Activated CD8-positive, alpha-beta memory T cell treated with anti-CD3 and anti-CD28 coated beads, Interleukin-2, amount 50 U/mL, for 24 hours (primary cell): ENCODE results near the gene PARD6G.

ENCODE experiments used
- DNase-seq: peaks from one replicate; pipeline ENCODE4 v3.0.0-alpha.2; 2020; ENCODE audit errors: extremely low read depth

The PARD6G gene

GRCh38 chr18:80190311-80190710, 57.0 kb downstream of the PARD6G start:
- no peak for DNase-seq

- no peak for DNase-seq
These were observed 57.8 kb downstream of the PARD6G start for GRCh38 chr18:80189531-80189865.

- DNase-seq, result no peak
These were observed 58.4 kb downstream of the PARD6G start for GRCh38 chr18:80188643-80189530.

GRCh38 chr18:80187956-80188642, 59.2 kb downstream of the PARD6G start:
- DNase-seq, result no peak

- no peak for DNase-seq
These were observed 61.8 kb downstream of the PARD6G start for GRCh38 chr18:80185545-80185944.

- no peak for DNase-seq
These were observed 63.0 kb downstream of the PARD6G start for GRCh38 chr18:80184243-80184772.

- DNase-seq, result no peak
These were observed 63.9 kb downstream of the PARD6G start for GRCh38 chr18:80183273-80184050.

GRCh38 chr18:80182855-80183254, 64.5 kb downstream of the PARD6G start:
- no peak for DNase-seq

- no peak for DNase-seq
These were observed 65.5 kb downstream of the PARD6G start for GRCh38 chr18:80181642-80182461.

GRCh38 chr18:80180778-80181564, 66.3 kb downstream of the PARD6G start:
- no peak for DNase-seq

- DNase-seq, result no peak
These were observed 67.3 kb downstream of the PARD6G start for GRCh38 chr18:80179857-80180558.

- DNase-seq, result no peak
These were observed 68.1 kb downstream of the PARD6G start for GRCh38 chr18:80178935-80179818.

- no peak for DNase-seq
These were observed 70.2 kb downstream of the PARD6G start for GRCh38 chr18:80177128-80177527.

GRCh38 chr18:80176334-80177073, 70.8 kb downstream of the PARD6G start:
- DNase-seq, result no peak

GRCh38 chr18:80175451-80176204, 71.7 kb downstream of the PARD6G start:
- no peak for DNase-seq

- DNase-seq, result no peak
These were observed 74.3 kb downstream of the PARD6G start for GRCh38 chr18:80173060-80173459.

GRCh38 chr18:80172056-80172455, 75.3 kb downstream of the PARD6G start:
- DNase-seq, result no peak
